ENCODE measurements around the gene BTNL8. TPM values are rescaled to one million over a fixed set of nuclear protein-coding genes. Genes with fewer than 3 reads are reported as not detected.

Gene BTNL8, protein sequence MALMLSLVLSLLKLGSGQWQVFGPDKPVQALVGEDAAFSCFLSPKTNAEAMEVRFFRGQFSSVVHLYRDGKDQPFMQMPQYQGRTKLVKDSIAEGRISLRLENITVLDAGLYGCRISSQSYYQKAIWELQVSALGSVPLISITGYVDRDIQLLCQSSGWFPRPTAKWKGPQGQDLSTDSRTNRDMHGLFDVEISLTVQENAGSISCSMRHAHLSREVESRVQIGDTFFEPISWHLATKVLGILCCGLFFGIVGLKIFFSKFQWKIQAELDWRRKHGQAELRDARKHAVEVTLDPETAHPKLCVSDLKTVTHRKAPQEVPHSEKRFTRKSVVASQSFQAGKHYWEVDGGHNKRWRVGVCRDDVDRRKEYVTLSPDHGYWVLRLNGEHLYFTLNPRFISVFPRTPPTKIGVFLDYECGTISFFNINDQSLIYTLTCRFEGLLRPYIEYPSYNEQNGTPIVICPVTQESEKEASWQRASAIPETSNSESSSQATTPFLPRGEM
- not detected in 2 replicates for total RNA-seq

GRCh38 chr5:180898621-180899246 is at the start of gene BTNL8:
TSS of gene BTNL8 (plus strand) at chr5:180899159. CDS start at chr5:180899311, 152 bp downstream.
- no peaks in the 10 kb centered on the region for H3K27me3 ChIP-seq (ENCODE audit: insufficient read depth, low read length)
- no peak within 1 kb of the TSS for H3K27ac ChIP-seq (ENCODE audit: low read depth, low read length)
- H3K4me2 ChIP-seq (ENCODE audit: insufficient read depth, low read length) = no peak within 1 kb of the TSS
- H4K20me1 ChIP-seq (ENCODE audit: insufficient read depth, low read length) = no peaks in the 10 kb centered on the region
- no peak for DNase-seq (ENCODE audit: insufficient read length, low spot score, missing footprints)
- no peaks in the 10 kb centered on the region for H3K79me2 ChIP-seq (ENCODE audit: insufficient read depth, low read length)
- H3K4me3 ChIP-seq (ENCODE audit: insufficient read depth, low read length) = no peak within 1 kb of the TSS
- H2AFZ ChIP-seq (ENCODE audit: low read length) = no peak within 1 kb of the TSS
- H3K4me1 ChIP-seq (ENCODE audit: insufficient read depth, low read length) = no peaks in the 10 kb centered on the region
- no peaks in the 10 kb centered on the region for H3K36me3 ChIP-seq (ENCODE audit: insufficient read depth, low read length)
- no peaks in the 10 kb centered on the region for H3K9me3 ChIP-seq (ENCODE audit: low read depth, low read length)
- TF ChIP-seq CTCF (IDR thresholded peaks at IDR 0.05; ENCODE audit: extremely low read depth, low read depth, low read length) = no peak

DNA sequence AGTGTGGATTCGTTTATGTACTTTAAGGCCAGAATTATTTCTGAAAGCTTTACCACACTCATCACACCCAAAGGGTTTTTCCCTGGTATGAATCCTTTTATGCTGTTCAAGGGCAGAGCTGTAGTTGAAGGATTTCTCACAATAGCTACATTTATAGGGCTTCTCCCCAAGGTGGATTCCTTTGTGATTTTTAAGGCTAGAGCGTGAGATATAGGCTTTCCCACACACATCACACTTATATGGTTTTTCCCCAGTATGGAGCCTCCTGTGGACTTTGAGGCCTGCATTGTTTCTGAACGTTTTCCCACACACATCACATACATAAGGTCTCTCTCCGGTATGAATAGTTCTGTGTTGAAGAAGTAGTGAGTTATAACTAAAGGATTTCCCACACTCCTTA is 49.1 kb upstream of the BTNL8 start:
- H3K4me1 ChIP-seq (ENCODE audit: insufficient read depth, low read length) = no peaks in the 10 kb centered on the region
- H3K27me3 ChIP-seq (ENCODE audit: insufficient read depth, low read length) = no peaks in the 10 kb centered on the region
- no peaks in the 10 kb centered on the region for H3K79me2 ChIP-seq (ENCODE audit: insufficient read depth, low read length)
- no peak overlapping the region for H3K4me3 ChIP-seq (ENCODE audit: insufficient read depth, low read length)
- no peak for TF ChIP-seq CTCF (IDR thresholded peaks at IDR 0.05; ENCODE audit: extremely low read depth, low read depth, low read length)
- no peak overlapping the region for H3K27ac ChIP-seq (ENCODE audit: low read depth, low read length)
- peaks cover 43% of the 10 kb centered on the region for H3K9me3 ChIP-seq (ENCODE audit: low read depth, low read length)
- no peak for DNase-seq (ENCODE audit: insufficient read length, low spot score, missing footprints)
- no peak overlapping the region for H2AFZ ChIP-seq (ENCODE audit: low read length)
- H4K20me1 ChIP-seq (ENCODE audit: insufficient read depth, low read length) = no peaks in the 10 kb centered on the region
- no peak overlapping the region for H3K4me2 ChIP-seq (ENCODE audit: insufficient read depth, low read length)
- peaks cover 49% of the 10 kb centered on the region for H3K36me3 ChIP-seq (ENCODE audit: insufficient read depth, low read length)

DNA sequence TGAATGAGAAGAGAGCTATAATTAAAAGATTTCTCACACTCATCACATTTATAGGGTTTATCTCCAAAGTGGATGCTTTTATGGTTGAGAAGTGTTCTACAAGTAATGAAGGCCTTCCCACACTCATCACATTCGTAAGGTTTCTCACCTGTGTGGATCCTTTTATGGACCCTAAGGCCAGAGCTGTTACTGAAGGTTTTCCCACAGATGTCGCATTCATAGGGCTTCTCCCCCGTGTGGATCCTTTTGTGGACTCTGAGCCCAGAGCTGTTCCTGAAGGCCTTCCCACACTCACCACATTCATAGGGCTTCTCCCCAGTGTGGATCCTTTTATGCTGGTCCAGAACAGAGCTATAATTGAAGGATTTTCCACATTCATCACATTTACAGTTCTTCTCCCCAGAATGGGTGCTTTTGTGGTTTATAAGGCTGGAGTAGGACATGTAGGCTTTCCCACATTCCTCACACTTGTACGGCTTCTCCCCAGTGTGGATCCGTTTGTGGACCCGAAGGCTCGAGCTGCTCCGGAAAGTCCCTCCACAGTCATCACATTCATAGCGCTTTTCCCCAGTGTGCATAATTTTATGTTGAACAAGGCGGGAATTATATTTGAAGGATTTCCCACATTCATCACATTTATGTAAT is 48.4 kb upstream of the BTNL8 start:
- DNase-seq (ENCODE audit: insufficient read length, low spot score, missing footprints) = no peak
- Histone ChIP-seq H2AFZ (ENCODE audit: low read length) (no peak overlapping the region), H3K36me3 (ENCODE audit: insufficient read depth, low read length) (peaks cover 54% of the 10 kb centered on the region), H4K20me1 (ENCODE audit: insufficient read depth, low read length) (no peaks in the 10 kb centered on the region), H3K27ac (ENCODE audit: low read depth, low read length) (no peak overlapping the region), H3K9me3 (ENCODE audit: low read depth, low read length) (peaks cover 43% of the 10 kb centered on the region), H3K4me1 (ENCODE audit: insufficient read depth, low read length) (no peaks in the 10 kb centered on the region), H3K79me2 (ENCODE audit: insufficient read depth, low read length) (peaks cover 3% of the 10 kb centered on the region), H3K27me3 (ENCODE audit: insufficient read depth, low read length) (no peaks in the 10 kb centered on the region), H3K4me2 (ENCODE audit: insufficient read depth, low read length) (no peak overlapping the region), H3K4me3 (ENCODE audit: insufficient read depth, low read length) (no peak overlapping the region)
- TF ChIP-seq CTCF (IDR thresholded peaks at IDR 0.05; ENCODE audit: extremely low read depth, low read depth, low read length) = no peak

DNA sequence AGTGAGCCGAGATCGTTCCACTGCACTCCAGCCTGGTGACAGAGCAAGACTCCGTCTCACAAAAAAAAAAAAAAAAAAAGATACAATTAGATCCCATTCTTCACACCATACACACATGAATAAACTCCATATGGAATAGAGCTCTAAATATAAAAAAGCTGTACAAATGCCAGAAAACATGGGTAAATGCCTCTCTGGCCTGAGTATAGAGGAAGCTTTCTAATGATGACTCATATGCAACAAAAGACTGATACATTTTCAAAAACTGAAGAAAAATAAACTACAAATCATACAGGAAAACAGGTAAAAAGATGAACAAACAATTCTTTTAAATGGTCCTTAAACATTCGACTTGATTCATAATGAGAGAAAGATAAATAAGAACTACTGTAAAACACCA is 46.5 kb upstream of the BTNL8 start:
- peaks cover 53% of the 10 kb centered on the region for H3K36me3 ChIP-seq (ENCODE audit: insufficient read depth, low read length)
- no peak overlapping the region for H2AFZ ChIP-seq (ENCODE audit: low read length)
- H3K27ac ChIP-seq (ENCODE audit: low read depth, low read length) = no peak overlapping the region
- H3K4me2 ChIP-seq (ENCODE audit: insufficient read depth, low read length) = no peak overlapping the region
- TF ChIP-seq CTCF (IDR thresholded peaks at IDR 0.05; ENCODE audit: extremely low read depth, low read depth, low read length) = no peak
- peaks cover 36% of the 10 kb centered on the region for H3K9me3 ChIP-seq (ENCODE audit: low read depth, low read length)
- peaks cover 7% of the 10 kb centered on the region for H3K79me2 ChIP-seq (ENCODE audit: insufficient read depth, low read length)
- no peak for DNase-seq (ENCODE audit: insufficient read length, low spot score, missing footprints)
- no peaks in the 10 kb centered on the region for H3K27me3 ChIP-seq (ENCODE audit: insufficient read depth, low read length)
- no peaks in the 10 kb centered on the region for H3K4me1 ChIP-seq (ENCODE audit: insufficient read depth, low read length)
- H4K20me1 ChIP-seq (ENCODE audit: insufficient read depth, low read length) = no peaks in the 10 kb centered on the region
- no peak overlapping the region for H3K4me3 ChIP-seq (ENCODE audit: insufficient read depth, low read length)

All from osteoblast (primary cell).